Measurements from ENCODE around the gene CYP4F22. TPM values are rescaled to one million over a fixed set of nuclear protein-coding genes. Genes with fewer than 3 reads are reported as not detected.
A peak's percentile ranks its signal among the peaks of the same experiment; 100 is the strongest.

The CYP4F22 gene
- total RNA-seq, 2 donors from 2014 or later = 28.9 to 48.1 TPM

- intact Hi-C loops (cut with DNase I) = no loop called here
- Histone ChIP-seq H3K27me3 (replicated peaks; ENCODE audit: insufficient read depth) (peaks cover 5% of the 10 kb centered on the region), H3K27ac (no peak overlapping the region)
These were observed 41.2 kb upstream of the CYP4F22 start for GRCh38 chr19:15466851-15467733.

GRCh38 chr19:15467734-15468214, 40.6 kb upstream of the CYP4F22 start:
- H3K27me3 ChIP-seq (replicated peaks; ENCODE audit: insufficient read depth) = peaks cover 5% of the 10 kb centered on the region
- H3K9me3 ChIP-seq = no peaks in the 10 kb centered on the region
- DNase-seq (ENCODE audit: low spot score) = no peak
- no peaks in the 10 kb centered on the region for H3K4me1 ChIP-seq (replicated peaks)
- TF ChIP-seq POLR2A (IDR thresholded peaks at IDR 0.05) (no peak), CTCF (IDR thresholded peaks at IDR 0.05) (no peak), POLR2AphosphoS5 (IDR thresholded peaks at IDR 0.05) (no peak)
- WGBS = 89% methylated on average over 6 of the region's 6 CpGs
- H3K36me3 ChIP-seq = no peaks in the 10 kb centered on the region
- no peak overlapping the region for H3K4me3 ChIP-seq
- H3K27ac ChIP-seq = no peak overlapping the region
- intact Hi-C loops (cut with DNase I) = no loop called here

More at GRCh38 chr19:15466851-15467733, 41.2 kb upstream of the CYP4F22 start:
- TF ChIP-seq CTCF (IDR thresholded peaks at IDR 0.05) (no peak), POLR2A (IDR thresholded peaks at IDR 0.05) (no peak), POLR2AphosphoS5 (IDR thresholded peaks at IDR 0.05) (peak; percentile 24)
- 44% methylated on average over 8 of the region's 8 CpGs for WGBS
- DNase-seq (ENCODE audit: low spot score) = no peak
- Histone ChIP-seq H3K4me1 (replicated peaks) (no peaks in the 10 kb centered on the region), H3K36me3 (no peaks in the 10 kb centered on the region), H3K4me3 (no peak overlapping the region), H3K9me3 (no peaks in the 10 kb centered on the region)

GRCh38 chr19:15468675-15469512, 39.4 kb upstream of the CYP4F22 start:
- H3K36me3 ChIP-seq = no peaks in the 10 kb centered on the region
- intact Hi-C loops (cut with DNase I) = no loop called here
- TF ChIP-seq POLR2A (IDR thresholded peaks at IDR 0.05) = no peak
- TF ChIP-seq CTCF (IDR thresholded peaks at IDR 0.05) = no peak
- no peak for TF ChIP-seq POLR2AphosphoS5 (IDR thresholded peaks at IDR 0.05)
- H3K27me3 ChIP-seq (replicated peaks; ENCODE audit: insufficient read depth) = peaks cover 2% of the 10 kb centered on the region
- no peaks in the 10 kb centered on the region for H3K9me3 ChIP-seq
- 59% methylated on average over 12 of the region's 12 CpGs for WGBS
- no peak overlapping the region for H3K4me3 ChIP-seq
- no peaks in the 10 kb centered on the region for H3K4me1 ChIP-seq (replicated peaks)
- H3K27ac ChIP-seq = no peak overlapping the region
- DNase-seq (ENCODE audit: low spot score) = no peak

GRCh38 chr19:15469513-15470297, 38.6 kb upstream of the CYP4F22 start:
- H3K4me1 ChIP-seq (replicated peaks) = no peaks in the 10 kb centered on the region
- no peak for DNase-seq (ENCODE audit: low spot score)
- no peaks in the 10 kb centered on the region for H3K36me3 ChIP-seq
- H3K27ac ChIP-seq = no peak overlapping the region
- peak overlapping the region; percentile 1 to 27 for H3K4me3 ChIP-seq
- H3K27me3 ChIP-seq (replicated peaks; ENCODE audit: insufficient read depth) = no peaks in the 10 kb centered on the region
- 4% methylated on average over 65 of the region's 65 CpGs for WGBS
- no peak for TF ChIP-seq POLR2A (IDR thresholded peaks at IDR 0.05)
- TF ChIP-seq POLR2AphosphoS5 (IDR thresholded peaks at IDR 0.05) = no peak
- no peak for TF ChIP-seq CTCF (IDR thresholded peaks at IDR 0.05)
- intact Hi-C loops (cut with DNase I) = no loop called here
- no peaks in the 10 kb centered on the region for H3K9me3 ChIP-seq

Measured in prostate gland (tissue), 2 donors.